ENCODE measurements around the gene IL34. TPM values are rescaled to one million over a fixed set of nuclear protein-coding genes. Genes with fewer than 3 reads are reported as not detected.

The IL34 gene
- total and polyA plus RNA-seq, 2 of the 13 experiments (the other 11 are each of a cell fraction or from before 2014, with no cell fraction given): 1.2 to 1.3 TPM

- no peak for TF ChIP-seq ZBTB2 (CRISPR knock-in tag; IDR thresholded peaks at IDR 0.05; ENCODE audit: low read depth)
- TF ChIP-seq NR2F6 (IDR thresholded peaks at IDR 0.05): no peak
- peak; percentile 53 for TF ChIP-seq NR2F6 (CRISPR knock-in tag; IDR thresholded peaks at IDR 0.05)
- no peak for TF ChIP-seq ZNF383 (CRISPR knock-in tag; IDR thresholded peaks at IDR 0.05; ENCODE audit: borderline replicate concordance)
- TF ChIP-seq ZNF160 (CRISPR knock-in tag; IDR thresholded peaks at IDR 0.05): 0 out of 2 replicates have a peak, but pooled peaks have one; percentile 46
- TF ChIP-seq GATAD1 (CRISPR knock-in tag; IDR thresholded peaks at IDR 0.05): 0 out of 2 replicates have a peak, but pooled peaks have one; percentile 34
- peak; percentile 73 for TF ChIP-seq ZNF687 (CRISPR knock-in tag; IDR thresholded peaks at IDR 0.05)
- TF ChIP-seq ZBTB49 (CRISPR knock-in tag; IDR thresholded peaks at IDR 0.05; ENCODE audit: borderline replicate concordance): no peak
- peak; percentile 55; the same call in 1 of the 2 replicates for TF ChIP-seq KAT8 (CRISPR knock-in tag; IDR thresholded peaks at IDR 0.05)
- TF ChIP-seq DR1 (CRISPR knock-in tag; IDR thresholded peaks at IDR 0.05): 0 out of 2 replicates have a peak, but pooled peaks have one; percentile 24
- TF ChIP-seq ZSCAN25 (CRISPR knock-in tag; IDR thresholded peaks at IDR 0.05): no peak; the same call in 1 of the 2 replicates
- peak; percentile 37; the same call in 1 of the 2 replicates for TF ChIP-seq ZBTB43 (CRISPR knock-in tag; conservative IDR thresholded peaks at IDR 0.05)
- TF ChIP-seq SIX4 (CRISPR knock-in tag; IDR thresholded peaks at IDR 0.05): no peak
- no peak for TF ChIP-seq SYNCRIP (IDR thresholded peaks at IDR 0.05; ENCODE audit: insufficient read depth, low read depth, low read length)
- TF ChIP-seq ZNF12 (CRISPR knock-in tag; IDR thresholded peaks at IDR 0.05): peak; percentile 78; the same call in 1 of the 2 replicates
- TF ChIP-seq ATF7-NPFF (CRISPR knock-in tag; IDR thresholded peaks at IDR 0.05; ENCODE audit: low read depth): no peak
- no peak for TF ChIP-seq ATF1 (CRISPR knock-in tag; IDR thresholded peaks at IDR 0.05)
- no peak for TF ChIP-seq ZNF256 (CRISPR knock-in tag; conservative IDR thresholded peaks at IDR 0.05)
- TF ChIP-seq HES4 (CRISPR knock-in tag; IDR thresholded peaks at IDR 0.05; ENCODE audit: borderline replicate concordance): no peak
Measured at GRCh38 chr16:70653809-70654771, 7.7 kb downstream of the IL34 start (continued).
